GM18508 (cell line): ENCODE data around the gene DENND1C.
"Not testable (repeated sequence)": the region's sequence is repeated elsewhere in the genome, so short reads cannot be mapped to it uniquely, and the experiment has no call there.

Source experiments
- ATAC-seq: cut with Tn5 transposase; IDR thresholded peaks from one replicate; pipeline ENCODE4 v1.9.1; 2021; ENCODE audit warnings: moderate number of reproducible peaks; ENCODE audit not compliant: insufficient read depth, unreplicated experiment

DENND1C gene

DNA sequence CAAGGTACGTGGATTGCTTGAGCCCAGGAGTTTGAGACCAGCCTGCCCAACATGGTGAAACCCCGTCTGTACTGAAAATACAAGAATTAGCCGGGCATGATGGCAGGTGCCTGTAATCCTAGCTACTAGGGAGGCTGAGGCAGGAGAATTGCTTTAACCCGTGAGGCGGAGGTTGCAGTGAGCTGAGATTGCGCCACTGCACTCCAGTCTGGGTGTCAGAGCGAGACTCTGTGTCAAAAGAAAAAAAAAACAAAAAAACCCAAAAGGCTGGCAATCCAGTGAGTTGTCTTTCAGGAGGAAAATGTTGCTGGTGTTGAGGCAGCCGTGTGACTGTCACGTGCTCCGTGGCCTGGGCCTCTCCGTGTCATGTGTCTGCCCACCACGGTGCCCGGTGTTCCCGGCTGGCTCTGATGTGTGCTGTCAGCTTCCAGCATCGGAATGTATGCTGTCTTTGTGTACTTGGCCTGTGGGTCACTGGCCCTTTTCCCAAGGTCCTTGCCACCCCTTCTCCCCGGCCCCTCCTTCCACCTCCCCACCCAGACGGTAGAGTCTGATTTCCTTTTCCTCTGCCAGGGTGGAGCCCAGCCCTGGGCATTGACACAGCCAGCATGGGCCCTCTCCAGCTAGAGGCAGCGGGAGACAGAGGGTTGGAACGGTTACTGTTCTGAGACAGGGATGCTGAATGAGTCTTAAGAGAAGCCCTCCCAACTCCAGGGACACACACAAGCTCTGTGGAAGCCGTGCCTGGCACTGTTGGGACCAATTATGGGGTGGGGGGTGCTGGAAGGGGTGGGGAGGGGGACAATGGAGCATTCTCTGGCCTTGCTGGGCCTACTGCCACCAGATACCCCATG, 27.8 kb upstream of the DENND1C start:
- ATAC-seq, result no peak

DNA sequence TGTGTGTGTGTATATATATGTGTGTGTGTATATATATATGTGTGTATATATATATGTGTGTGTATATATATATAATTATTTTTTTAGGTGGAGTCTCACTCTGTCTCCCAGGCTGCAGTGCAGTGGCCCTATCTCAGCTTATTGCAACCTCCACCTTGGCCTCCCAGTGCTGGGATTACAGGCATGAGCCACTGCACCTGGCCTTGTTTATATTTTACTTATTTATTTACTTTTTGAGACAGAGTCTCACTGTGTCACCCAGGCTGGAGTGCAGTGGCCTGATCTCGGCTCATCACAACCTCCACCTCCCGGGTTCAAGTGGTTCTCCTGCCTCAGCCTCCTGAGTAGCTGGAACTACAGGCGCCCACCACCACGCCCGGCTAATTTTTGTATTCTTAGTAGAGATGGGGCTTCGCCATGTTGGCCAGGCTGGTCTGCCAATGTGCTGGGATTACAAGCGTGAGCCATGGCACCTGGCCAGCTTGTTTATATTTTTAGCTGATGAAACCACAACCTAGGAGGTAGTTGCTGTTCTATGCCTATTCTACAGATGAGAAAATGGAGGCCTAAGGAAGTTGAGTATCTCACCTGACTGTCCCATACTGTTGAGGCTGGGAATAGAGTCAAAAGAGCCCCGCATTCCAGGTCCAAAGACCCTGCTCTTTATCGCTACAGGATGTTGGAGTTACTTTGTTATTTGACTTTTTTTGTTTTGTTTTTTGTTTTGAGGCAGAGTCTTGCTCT, 26.6 kb upstream of the DENND1C start:
- not testable (repeated sequence) for ATAC-seq

DNA sequence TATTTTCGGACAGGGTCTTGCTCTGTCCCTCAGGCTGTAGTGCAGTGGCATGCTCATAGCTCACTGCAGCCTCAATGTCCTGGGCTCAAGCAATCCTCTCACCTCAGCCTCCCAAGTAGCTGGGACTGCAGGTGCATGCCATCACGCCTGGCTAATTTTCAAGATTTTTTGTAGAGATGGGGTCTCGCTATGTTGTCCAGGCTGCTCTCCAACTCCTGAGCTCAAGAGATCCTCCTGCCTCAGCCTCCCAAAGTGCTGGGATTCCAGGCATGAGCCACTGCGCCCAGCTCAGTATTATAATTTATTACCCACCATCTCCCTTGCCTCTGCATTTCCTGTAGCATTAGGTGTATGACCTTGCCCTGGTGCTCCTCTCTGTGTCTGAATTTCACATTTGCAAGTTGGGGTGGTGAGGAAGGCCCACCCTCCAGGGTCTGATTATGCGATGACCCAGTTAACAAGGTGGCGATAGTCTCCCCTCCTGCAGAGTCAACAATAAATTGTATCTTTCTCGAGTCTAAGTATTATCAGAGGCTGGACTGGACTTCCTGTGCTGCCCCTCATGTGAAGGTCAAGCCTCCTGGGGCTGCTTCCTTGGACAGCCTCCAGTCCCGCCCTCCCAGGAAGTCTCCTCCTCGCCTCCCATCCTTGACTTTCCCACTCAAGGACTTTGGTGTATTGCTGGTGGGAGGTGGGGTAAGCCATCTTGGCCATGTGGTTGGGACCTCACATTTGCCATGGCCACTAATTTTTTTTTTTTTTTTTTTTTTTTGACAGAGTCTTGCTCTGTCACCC, 22.0 kb upstream of the DENND1C start:
- no peak for ATAC-seq

DNA sequence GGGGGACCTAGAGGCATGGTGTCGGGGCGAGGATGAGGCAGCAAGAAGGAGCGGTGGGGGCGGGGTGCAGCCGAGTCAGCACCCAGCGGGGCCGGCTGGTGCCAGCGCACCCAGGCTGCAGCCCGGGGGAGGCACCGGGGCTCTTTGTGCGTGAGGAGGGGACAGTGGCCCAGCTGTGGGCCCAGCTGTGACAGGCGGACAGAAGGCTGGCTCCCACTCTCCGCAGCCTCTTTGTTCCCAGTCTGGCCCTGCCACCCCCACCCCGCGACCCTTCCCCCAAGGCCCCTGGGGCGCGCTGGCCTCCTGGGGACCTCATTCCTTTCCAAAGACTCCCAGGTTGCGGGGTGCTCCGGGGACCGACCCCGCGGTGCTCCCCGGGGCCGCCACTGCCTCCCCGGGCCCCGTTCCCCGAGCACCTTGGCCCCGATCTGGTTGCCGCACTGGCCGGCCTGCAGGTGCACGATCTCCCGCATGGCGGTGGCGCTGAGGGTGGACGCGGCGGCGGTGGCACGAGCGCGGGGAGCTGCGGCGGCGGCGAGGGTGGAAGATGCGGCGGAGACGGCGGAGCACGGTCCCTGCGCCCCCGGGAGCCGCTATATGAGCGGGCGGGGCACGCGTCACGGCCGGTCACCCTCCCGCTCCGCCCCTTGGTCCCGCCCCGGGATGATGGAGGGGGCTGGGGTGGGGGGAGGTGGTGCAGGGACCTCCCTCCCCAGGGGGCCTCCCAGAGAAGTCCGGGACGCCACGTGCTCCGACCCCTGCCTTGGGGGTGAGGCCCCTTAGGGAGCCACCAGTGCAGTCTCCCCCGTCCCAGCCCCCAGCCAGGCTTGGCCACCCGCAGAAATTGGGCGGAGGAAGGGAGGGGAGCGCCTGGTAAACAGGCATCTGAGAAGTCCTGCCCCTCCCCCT, 20.4 kb upstream of the DENND1C start, which contains the start of gene TUBB4A:
Gene TUBB4A, minus strand, starts transcription at position 570 of the 909 bp plus-strand sequence. Its CDS starts 97 bp downstream, at position 473.
- no peak for ATAC-seq

DNA sequence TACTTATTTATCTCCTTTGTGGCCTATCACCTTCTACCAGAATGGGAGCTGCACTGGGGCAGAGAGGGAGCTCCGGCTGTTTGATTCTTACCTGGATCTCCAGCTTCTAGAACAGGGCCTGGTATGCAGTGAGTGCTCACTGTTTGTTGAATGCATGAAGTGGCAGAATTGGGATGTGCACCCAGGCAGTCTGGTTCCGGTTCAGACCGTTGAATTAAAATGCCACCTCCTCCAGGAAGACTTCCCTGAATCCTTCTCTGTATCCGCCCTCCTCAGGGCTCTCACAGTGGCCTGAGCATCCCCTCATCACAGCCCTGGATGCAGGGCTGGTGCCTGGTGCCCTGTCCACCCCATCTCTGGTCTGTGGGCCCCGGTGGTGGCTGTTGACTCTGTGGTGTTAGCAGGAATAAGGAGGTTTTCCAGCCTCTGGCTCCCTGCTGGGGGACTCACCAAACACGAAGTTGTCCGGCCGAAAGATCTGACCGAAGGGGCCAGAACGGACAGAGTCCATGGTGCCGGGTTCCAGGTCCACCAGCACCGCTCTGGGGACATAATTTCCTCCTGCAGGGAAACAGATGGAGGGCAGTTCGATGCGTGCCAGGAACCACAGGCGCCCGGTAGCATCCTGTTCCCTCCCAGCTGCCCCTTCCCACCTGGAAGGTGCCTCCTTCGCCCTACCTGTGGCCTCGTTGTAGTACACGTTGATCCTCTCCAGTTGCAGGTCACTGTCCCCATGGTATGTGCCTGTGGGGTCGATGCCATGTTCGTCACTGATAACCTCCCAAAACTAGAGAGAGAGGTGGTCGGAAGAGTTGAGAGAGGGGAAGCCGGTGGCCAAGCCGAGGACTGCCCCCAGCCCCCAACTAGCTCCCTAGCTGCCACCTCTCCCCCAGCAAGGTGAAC, 19.5 kb upstream of the DENND1C start:
- ATAC-seq, result no peak

DNA sequence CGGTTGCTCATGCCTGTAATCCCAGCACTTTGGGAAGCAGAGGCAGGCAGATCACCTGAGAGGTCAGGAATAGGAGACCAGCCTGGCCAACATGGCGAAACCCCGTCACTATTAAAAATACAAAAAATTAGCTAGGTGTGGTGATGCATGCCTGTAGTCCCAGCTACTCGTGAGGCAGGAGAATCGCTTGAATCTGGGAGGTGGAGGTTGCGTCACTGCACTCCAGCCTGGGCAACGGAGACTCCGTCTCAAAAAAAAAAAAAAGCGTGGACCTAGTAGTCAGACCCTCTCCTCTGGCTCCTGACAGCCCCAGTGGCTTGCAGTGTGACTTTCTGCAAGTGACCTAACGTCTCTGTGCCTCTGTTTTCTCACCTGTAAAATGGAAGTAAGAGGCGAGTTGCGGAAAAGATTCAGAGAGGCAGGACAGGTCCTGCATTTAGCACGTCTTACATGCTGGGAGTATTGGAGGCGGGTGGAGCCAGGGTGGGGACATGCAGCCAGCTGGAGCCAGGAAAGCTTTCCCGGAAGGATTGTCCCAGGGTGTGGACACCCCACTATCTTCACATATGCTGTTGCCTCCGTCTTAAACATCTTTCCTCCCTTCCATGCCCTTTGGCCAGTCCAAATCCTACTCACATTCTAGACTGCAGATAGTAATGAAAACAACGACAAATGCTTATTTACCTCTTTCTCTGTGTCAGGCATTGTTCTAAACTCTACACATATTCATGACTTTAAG, 17.6 kb upstream of the DENND1C start:
- no peak for ATAC-seq

DNA sequence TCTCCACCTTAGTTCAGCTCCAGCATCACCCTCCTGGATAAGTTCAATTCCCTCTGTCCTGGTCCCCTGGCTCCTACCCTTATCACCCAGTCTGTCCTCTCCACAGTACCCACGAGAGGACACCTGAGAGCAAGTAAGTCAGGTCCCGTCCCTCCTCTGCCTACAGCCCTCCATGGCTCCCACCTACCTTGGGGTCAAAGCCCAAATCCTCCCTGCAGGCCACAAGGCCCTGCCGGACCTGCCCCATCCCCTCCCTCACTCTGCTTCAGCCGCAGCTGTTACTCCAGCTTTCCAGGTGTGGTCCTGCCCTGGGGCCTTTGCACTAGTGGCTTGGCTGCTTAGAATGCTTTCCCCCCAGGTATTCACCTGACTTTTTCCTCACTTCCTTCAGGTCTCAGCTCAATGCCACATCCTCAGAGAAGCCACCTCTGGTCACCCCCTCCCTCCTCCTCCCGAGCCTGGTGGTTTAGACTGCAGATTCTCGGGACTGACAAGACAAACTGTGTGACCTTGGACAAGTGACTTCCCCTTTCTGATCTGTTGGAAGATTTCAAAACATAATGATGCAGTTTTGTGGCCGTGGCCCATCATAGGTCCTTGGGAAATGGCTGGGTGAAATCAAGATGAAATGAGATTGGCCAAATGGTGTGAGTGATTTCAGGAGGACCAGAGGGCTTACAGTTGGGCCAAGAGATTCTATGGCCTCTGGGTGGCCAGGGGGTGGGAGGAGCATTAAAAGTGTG, 16.9 kb upstream of the DENND1C start:
- ATAC-seq, result no peak

DNA sequence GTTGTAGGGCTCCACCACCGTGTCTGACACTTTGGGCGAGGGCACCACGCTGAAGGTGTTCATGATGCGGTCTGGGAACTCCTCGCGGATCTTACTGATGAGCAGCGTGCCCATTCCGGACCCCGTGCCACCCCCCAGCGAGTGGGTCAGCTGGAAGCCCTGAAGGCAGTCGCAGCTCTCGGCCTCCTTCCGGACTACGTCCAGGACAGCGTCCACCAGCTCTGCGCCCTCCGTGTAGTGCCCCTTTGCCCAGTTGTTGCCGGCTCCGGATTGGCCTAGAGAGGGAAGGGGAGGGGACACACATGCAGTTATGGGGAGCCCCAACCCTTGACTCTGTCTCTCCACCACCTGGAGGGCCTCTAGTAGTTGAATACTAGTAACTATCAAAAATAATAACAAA, 14.4 kb upstream of the DENND1C start:
- no peak for ATAC-seq

DNA sequence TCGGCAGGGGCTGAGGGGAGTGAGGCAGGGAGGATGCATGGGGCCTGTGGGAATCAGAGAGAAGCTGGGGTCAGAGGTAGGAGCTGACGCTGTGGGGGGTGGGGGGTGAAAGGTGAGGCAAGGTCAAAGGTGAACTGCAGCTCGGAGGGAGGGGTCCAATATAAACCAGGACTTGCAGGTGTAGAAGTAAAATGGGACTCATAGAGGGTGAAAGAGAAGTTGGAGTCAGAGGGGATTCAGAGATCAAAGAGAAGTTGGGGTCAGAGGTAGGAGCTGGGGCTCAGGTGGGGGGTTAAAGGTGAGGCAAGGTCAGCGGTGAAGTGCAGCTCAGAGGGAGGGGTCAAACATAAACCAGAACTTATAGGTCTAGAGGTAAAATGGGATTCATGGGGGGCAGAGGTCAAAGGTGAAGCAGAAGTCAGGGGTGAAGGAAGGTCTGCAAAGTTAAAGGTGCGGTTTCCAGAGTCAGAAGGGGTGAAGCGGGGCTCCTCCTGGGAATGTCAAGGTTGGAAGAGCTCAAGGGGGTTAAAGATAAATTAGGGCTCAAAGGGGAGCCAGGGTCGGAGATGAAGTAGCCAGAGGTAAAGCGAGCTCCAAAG, 12.9 kb upstream of the DENND1C start:
- no peak for ATAC-seq

DNA sequence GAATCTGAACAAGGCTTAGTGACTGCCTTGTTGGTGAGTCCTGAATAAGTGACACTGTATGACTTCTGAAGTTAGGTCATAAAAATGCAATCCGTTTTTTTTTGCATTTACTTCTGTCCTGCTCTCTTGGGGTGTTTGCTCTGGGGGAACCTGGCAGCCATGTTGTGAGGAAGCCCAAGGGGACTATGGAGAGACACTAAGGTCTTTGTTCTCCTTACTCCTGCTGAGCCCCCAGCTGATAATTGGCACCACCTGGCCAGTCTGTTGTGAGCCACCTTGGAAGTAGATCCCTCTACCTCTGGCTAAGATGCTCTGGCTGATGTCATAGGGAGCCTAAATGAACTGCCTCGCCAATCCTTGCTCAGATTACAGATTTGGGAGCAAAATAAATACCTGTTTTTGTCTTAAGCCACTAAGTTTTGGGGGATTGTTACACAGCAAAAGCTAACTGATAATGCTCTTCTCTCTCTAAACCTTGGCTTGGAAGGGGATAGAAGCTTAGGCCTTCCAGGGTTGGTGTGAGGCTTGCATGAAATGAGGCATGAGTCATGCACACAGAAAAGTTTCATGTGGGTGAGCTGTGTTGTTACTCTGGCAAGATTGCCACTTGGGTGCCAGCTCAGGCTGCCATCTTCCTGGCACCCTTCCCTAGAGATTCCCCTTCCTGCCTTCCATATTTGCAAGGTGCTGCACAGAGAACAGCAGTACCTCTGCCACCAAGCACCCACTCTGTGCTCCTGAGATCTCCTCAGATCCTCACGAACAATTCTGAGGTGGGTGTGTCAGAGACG, 10.4 kb upstream of the DENND1C start:
- no peak for ATAC-seq

DNA sequence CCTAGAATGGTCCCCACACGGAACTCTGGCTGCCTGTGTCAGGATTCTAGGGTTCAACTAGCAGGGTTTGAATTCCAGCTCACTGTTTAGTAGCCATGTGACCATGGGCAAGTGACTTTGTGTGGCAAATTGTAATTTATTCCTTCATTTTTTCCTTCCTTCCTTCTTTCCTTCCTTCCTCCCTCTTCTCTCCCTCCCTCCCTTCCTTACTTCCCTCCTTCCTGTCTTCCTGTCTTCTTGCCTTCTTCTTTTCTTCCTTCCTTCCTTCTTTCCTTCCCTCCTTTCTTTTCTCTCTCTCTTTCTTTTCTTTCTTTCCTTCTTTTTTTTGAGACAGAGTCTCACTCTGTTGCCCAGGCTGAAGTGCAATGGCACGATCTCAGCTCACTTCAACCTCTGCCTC, 8.5 kb upstream of the DENND1C start:
- ATAC-seq, result no peak

DNA sequence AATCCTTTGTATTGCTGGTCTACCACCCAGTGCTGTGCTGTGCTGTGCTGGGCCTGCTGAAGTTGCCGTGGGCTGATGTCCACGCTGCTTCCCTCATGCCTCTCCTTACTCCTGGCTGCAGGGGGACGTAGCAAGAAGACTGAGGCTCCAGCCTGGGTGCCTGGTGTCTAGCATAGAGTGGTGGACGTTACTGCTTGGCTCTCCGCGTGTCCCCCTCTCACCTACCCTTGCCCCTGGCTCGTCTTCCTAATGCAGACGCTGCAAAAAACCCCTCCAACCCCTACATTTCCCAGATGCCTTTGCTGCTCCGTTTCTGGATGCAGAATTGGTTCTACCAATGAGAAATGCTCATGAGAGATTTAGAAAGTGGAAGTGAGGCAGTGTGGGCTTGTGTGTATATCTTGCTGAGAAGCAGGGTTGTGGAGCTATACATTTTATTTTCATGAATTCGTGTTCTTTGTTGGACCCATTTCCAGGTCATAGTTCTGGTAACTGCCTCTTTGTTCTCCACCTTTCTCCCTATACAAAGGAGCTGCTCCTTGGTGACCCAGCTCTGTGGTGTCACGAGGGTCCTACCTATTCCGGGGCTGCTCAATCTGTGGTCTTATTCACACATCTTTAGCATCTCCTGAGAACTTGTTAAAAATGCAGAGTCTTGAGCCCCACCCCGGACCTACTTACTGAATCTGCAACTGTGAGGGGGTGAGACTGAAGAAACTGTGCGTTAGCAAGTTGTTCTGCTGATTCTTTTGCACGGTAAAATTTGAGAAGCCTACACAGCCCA, 7.9 kb upstream of the DENND1C start:
- ATAC-seq, result no peak

DNA sequence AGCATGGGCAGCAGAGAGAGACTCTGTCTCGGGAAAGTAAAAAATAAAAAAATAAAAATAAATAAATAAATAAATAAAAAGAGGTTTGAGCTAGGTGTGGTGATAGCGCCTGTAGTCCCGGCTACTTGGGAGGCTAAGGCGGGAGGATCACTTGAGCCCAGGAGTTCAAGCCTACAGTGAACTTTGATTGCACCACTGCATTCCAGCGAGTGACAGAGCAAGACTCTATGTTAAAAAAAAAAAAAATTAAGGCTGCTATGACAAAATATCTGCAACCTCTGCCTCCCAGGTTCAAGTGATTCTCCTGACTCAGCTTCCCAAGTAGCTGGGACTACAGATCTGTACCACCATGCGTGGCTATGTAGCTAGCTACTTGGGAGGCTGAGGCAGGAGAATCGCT, 3.2 kb upstream of the DENND1C start:
- no peak for ATAC-seq

DNA sequence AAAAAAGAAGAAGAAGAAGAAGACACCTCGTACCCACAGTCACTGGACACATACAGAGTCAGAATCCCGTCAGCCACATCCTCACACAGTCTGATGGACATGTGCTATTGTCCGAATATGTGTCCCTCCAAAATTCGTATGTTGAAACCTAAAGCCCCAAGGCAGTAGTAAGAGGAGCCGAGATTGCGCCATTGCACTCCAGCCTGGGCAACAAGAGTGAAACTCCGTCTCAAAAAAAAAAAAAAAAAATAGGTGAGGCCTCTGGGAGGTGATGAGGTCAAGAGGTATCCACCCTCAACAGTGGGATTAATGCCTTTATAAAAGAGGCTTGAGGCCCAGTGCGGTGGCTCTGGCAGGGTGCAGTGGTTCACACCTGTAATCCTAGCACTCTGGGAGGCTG, 2.6 kb upstream of the DENND1C start:
- ATAC-seq, result no peak

DNA sequence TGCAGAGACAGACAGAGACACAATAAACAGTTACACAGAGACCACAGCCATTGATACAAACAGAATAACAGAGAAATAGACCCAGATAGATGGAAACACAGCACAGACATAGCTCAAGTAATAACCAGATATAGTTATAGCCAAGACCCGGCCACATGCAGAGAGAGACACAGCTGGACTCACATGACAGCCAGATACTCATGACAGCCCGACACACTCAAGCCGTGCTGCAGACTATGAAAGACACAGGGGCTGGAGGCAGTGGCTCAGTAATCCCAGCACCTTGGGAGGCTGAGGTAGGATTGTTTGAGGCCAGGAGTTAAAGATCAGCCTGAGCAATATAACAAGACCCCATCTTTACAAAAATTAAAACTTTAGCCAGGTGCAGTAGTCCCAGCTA, 1.6 kb upstream of the DENND1C start:
- no peak for ATAC-seq

DNA sequence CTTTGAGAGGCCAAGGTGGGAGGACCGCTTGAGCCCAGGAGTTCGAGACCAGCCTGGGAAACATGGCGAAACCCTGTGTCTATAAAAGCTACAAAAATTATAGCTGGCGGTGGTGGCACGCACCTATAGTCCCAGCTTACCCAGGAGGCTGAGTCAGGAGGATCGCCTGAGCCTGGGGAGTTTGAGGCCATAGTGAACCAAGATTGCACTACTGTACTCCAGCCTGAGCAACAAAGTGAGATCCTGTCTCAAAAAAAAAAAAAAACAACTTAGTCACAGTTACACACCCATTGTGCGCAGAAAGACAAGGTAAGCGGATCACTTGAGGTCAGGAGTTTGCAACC, 728 bp upstream of the DENND1C start:
- no peak for ATAC-seq
